HG02885 (cell line): ENCODE results near the gene WDR20.

ENCODE experiments used
- ATAC-seq: cut with Tn5 transposase; IDR thresholded peaks from one replicate; pipeline ENCODE4 v1.9.1; 2021; ENCODE audit warnings: mild to moderate bottlenecking; ENCODE audit not compliant: unreplicated experiment, poor library complexity

The WDR20 gene

GRCh38 chr14:102213984-102214658 is 74.4 kb downstream of the WDR20 start:
- ATAC-seq = no peak

DNA sequence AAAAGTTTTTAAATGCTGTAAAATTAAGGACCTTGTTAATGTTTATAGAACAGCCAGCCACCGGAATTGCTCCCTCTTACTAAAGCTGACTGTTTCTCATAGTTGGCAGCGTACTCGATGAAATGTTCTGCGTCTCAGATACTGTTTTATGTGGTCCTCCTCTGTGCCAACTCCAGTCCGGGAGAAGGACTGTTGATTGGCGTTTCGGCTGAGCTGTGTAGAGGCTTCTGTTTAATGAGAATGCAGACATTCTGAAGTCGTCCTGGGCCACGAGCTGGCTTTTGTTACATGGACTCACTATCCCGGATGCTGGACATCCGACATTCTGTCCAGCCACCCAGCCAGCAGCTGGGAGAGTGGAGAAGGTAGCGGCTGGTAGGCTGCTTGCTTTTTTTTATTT is 75.4 kb downstream of the WDR20 start:
- no peak for ATAC-seq

GRCh38 chr14:102215576-102216250 is 76.0 kb downstream of the WDR20 start:
- no peak for ATAC-seq

DNA sequence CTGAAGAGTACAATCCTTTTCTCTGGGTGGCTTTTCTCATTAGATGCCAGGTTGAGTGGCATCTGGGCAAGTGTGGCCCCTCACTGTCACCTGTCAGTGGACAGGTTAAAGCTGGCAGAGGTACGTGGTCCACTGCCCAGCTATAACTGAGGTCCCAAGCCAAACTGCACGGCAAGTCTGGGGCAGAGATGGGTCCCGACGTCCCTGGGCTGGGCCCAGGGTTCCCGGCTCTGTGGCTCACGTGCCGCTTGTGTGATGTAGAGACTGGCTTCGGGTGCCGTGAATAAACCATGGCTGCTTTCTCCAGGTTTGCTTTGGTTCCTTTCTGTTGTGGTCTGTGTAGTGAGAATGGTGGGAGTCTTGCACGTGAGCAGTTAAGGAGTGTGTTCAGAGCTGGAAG is 77.7 kb downstream of the WDR20 start:
- ATAC-seq = no peak

DNA sequence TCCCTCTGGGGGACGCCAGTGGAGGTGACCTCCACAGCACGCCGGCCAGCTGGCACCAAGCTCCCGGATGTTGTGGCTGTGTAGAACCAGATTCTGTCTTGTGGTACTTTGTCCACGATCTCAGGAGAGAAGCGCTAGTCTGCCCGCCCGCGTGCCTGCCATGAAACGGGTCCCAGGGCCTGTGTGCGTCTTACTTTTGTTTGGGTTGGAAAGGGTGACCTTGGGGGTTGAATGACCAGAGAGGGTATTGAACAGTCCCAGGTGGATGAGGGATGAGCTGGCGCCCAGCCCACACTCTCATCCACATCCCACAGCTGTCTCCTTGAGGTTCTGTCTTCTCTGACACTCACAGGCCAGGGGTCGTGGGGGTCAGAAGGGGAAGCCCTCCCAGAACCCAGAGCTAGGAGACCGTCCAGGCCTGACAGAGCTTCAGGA is 78.3 kb downstream of the WDR20 start:
- no peak for ATAC-seq

DNA sequence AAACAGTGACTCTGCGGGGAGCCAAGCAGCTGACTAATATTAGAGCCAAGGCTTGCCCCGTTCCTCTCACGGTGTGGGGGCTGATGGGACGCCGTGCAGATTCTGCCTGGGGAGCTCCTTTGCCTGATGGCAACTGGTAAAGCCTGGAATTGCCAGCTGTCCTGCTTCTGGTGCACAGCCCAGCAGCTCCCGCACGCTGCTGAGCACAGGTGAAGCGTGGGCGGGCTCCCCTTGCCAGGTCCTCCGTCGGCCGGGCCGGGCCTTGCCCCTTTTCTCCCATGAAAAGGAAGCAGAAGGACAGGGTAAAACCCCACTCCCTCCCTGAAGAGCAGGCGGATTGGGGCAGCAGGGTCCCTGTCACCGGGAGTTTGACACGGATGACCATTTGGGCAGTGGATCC is 79.0 kb downstream of the WDR20 start:
- ATAC-seq = no peak

- no peak for ATAC-seq
Measured at GRCh38 chr14:102219316-102219715, 79.6 kb downstream of the WDR20 start.

DNA sequence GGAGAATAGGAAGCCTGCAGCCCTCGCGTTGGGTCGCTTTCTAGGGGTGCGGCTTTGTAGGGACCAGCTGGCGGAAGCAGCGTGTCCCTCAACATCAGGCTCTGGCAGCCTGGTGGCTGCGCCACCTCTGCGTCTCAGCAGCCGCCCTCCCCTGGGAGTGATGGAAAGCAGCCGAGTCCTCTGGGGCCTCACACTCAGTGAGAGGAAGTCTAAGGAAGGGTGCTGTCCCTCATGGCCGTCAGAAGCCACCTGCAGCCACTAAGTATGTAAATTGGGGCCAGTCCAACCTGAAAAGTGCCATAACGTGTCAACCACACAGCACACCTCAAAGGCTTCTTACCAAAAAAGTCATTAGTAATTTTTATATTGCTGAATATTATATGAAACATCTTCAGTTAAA is 80.3 kb downstream of the WDR20 start:
- ATAC-seq = peak; percentile 92

DNA sequence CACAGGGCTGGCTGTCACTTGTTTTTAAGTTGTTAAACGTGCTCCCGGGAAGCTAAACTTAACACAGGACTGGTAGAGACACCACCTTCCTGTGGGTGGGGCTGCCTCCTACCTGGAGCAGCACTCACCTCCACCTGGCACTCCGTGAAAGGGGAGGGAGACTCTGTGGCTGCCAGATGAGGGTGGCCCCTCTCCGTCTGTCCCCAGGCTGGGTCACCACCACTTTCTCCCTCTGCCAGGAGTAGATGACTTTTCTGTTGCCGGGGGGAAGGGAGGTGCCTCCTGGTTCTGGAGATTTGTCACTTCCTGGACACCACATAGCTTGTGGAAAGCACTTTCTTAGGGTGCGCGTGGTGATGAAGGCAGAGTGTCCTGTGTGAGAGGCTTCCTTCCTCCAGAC is 81.3 kb downstream of the WDR20 start:
- no peak for ATAC-seq

DNA sequence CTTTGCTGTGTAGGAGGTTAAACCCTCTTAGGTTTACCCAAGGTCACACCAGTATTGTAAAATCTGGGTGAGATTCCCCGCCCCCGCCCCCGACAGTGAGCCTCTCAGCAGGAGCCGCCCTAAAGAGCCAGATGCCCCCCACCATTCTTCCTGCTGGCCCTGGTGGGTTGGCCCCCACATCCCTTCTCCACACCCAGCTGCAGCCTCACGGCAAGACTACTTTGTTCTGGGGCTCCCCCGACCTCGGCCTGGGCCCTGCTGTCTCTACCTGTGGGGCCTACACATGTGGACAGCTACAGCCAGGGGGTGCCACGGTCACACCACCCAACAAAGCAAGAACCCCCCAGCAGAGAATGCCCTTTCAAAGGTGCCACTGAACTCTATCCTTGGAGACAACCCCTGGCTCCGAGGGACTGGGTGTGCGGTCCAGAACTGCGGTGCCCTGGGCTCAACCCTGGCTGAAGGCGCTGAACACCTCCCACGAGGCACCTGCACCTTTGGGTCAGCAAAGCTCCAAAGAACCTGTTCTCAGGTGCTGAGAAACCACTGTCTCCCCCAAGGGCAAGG is 82.4 kb downstream of the WDR20 start:
- ATAC-seq = no peak

DNA sequence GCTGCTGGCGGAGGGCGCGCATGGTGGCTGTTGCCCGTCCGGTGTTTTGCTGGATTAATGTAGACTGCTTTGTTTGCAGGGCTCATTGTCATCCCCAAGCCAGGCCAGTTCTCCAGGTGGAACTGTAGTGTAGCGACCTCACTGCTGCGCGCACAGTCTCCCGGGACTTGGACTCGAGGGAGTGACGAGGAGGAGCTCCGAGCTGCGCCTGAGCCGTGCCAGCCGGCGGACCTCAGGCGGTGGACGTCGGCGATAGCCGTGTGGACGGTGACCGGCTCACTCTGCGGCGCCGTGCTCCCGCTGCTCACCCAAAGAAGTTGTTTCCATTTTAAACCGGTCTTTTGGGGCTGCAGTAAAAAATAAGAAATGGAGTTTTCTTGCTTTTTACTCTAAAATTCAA is 83.1 kb downstream of the WDR20 start:
- no peak for ATAC-seq

GRCh38 chr14:102223682-102224081 is 84.0 kb downstream of the WDR20 start:
- no peak for ATAC-seq

- ATAC-seq = no peak
Measured at GRCh38 chr14:102225386-102225785, 85.7 kb downstream of the WDR20 start.

- no peak for ATAC-seq
Measured at GRCh38 chr14:102225936-102226335, 86.2 kb downstream of the WDR20 start.

GRCh38 chr14:102226356-102227125 is 86.8 kb downstream of the WDR20 start:
- no peak for ATAC-seq

- ATAC-seq = no peak
Measured at GRCh38 chr14:102227184-102227964, 87.7 kb downstream of the WDR20 start.

DNA sequence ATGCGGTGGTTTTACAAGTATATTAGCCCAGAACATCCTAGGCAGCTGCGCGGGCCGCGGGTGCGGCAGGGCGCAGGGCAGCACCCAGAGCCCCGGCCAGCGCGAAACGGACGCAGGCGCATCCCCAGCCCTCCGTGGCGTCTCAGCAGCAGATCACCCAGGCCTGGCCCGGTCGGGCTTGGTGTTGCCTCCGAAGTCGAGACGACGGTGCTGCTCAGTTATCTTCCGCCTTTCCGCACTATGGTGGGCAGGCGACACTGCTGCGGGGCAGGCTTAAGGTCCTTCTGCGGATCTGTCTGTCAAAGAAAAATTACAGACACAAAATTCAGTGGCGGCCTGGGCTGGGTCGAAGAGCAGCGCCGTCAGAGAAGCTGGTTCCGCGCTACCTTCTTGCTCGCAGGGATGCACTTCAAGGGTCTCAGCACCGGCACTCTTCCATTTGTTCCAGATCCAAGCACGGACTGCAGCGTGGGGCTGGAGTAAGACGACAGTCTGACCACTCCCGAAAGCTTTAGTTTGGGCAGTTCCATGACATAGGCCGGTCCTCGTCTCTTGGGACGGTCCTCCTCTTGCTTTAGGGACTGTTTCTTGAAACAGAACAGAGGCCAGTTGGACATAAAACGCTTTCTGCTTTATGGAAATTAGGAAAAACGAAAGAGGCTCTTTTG is 89.5 kb downstream of the WDR20 start:
- ATAC-seq = no peak

DNA sequence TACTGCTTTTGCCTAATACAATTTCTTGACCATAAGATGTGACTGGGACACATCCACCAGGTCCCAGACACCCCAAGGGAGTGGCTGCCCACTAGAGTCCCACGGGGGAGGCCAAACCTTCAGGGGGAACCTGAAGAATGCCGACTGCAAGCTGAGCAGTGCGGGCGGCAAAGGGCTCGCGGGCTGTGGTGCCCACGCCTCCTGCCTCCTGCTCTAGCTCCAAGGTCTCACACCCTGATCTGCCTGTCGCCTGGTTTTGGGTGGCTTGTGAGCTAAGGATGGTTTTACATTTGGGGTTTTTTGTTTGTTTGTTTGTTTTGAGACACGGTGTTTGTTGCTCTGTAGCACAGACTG is 90.0 kb downstream of the WDR20 start:
- ATAC-seq = no peak

DNA sequence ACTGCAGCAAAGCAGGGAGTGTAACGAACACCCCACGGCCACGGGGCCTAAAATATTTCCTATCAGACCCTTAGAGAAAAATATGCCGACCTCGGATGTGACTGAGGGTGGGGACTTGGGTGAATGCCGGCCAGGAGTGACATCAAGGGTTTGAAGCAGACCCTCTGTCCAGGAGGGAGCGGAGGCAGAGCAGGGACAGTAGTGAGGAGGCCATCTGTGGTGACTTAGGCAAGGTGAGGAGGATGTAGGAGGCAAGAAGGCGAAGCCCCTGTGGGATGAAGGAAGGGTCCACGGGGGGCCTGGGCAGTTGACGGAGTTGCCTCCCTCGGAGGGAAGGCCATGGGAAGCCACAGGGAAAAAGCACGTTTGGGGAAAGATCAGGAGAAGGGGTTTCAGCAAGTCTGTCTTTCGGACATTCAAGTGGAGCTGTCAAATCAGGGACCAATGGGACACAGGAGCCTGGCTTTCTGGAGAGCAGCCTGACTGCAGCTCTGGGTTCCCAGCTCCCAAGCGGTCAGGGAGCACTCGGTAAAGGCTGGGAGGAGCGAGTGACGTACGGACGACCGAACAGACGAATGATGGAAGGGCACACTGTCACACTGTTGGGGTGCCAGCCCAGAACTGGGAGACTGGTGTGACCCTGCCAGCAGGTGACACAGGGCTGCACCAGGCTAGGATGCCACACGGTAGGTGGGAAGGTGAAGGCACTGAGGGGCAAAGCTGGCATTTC is 90.9 kb downstream of the WDR20 start:
- no peak for ATAC-seq
